OCI-LY7 (cell line): ENCODE data around the gene MBLAC1.

Source experiments
- EZH2phosphoT487 ChIP-seq: fragments of 200-600 bp; sonication (generic); IDR thresholded peaks from 2 replicates; pipeline ENCODE4 v1.6.1; 2018; ENCODE audit warnings: low read depth, borderline replicate concordance, mild to moderate bottlenecking, mixed run types, antibody characterized with exemption, low read length, moderate library complexity, mixed read lengths
- TF ChIP-seq, protein P1 (sequence below): fragments of 200-600 bp; sonication (generic); conservative IDR thresholded peaks from 2 replicates; pipeline ENCODE4 v1.5.1; 2014; ENCODE audit warnings: mild to moderate bottlenecking, antibody characterized with exemption, low read length, moderate library complexity, mixed read lengths

DNA sequence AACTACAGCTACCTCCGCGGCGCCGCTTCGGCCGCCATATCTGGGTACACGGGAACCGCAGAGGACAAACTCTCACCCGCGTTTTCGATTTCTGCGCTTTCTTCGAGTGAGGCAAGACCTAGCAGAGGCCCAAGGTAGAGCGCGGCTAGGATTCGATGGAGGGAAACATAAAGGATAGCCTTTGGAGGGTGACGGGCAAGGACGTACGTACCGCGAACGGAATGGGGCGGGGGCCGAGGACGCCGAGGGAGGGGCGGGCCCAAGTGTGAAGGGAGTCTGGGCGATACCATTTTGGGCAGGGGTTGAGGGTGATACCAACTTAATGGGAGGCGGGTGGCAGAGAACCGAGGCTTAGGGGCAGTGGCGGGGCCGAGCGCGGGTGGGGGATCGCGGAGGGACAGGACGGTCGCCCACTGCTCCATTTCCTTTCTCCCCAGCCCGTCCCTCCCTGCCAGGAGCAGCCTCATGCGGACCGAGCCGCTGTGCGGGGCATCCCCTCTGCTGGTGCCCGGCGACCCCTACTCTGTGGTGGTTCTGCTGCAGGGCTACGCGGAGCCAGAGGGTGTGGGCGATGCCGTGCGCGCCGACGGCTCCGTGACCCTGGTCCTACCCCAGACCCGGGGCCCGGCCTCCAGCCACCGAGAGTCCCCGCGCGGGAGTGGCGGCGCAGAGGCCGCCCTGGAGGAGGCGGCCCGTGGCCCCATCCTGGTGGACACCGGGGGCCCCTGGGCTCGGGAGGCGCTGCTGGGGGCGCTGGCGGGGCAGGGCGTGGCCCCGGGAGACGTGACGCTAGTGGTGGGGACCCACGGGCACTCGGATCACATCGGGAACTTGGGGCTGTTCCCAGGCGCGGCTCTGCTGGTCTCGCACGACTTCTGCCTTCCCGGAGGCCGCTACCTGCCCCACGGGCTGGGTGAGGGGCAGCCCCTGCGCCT lies at the start of gene MBLAC1:
- TF ChIP-seq, protein P1, sequence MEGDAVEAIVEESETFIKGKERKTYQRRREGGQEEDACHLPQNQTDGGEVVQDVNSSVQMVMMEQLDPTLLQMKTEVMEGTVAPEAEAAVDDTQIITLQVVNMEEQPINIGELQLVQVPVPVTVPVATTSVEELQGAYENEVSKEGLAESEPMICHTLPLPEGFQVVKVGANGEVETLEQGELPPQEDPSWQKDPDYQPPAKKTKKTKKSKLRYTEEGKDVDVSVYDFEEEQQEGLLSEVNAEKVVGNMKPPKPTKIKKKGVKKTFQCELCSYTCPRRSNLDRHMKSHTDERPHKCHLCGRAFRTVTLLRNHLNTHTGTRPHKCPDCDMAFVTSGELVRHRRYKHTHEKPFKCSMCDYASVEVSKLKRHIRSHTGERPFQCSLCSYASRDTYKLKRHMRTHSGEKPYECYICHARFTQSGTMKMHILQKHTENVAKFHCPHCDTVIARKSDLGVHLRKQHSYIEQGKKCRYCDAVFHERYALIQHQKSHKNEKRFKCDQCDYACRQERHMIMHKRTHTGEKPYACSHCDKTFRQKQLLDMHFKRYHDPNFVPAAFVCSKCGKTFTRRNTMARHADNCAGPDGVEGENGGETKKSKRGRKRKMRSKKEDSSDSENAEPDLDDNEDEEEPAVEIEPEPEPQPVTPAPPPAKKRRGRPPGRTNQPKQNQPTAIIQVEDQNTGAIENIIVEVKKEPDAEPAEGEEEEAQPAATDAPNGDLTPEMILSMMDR = no peak
- TF ChIP-seq EZH2phosphoT487 = no peak
